Measurements from ENCODE around the gene NECAB2.

DNA sequence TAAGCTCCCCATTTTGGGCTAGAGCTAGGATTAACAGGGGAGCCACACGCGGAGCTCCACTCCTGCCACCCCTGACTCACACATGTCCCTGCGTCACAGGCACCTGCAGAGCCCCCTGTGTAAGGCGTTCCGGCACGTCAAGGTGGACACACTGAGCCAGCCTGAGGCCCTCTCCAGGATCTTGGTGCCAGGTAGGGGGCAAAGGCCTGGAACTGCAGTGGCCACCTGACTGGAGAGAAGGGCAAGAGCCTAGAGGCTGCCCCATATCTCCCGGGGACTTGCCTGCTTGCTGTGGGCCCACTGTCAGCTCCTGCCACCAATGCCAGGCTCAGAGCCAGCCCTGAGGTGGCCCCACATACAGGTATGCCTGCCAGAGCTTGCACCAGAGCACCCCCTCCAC lies 33.7 kb downstream of the NECAB2 start:
- no peak for TF ChIP-seq CTCF (conservative IDR thresholded peaks at IDR 0.05; ENCODE audit: low read length)
- TF ChIP-seq EZH2phosphoT487 (IDR thresholded peaks at IDR 0.05; ENCODE audit: borderline replicate concordance), result no peak
